Measurements from ENCODE around the gene PCCA. TPM values are rescaled to one million over a fixed set of nuclear protein-coding genes. Genes with fewer than 3 reads are reported as not detected.

The PCCA gene
- polyA plus RNA-seq, 3 donors from 2014 or later, result 7.9 to 14.0 (median 11.4) TPM

DNA sequence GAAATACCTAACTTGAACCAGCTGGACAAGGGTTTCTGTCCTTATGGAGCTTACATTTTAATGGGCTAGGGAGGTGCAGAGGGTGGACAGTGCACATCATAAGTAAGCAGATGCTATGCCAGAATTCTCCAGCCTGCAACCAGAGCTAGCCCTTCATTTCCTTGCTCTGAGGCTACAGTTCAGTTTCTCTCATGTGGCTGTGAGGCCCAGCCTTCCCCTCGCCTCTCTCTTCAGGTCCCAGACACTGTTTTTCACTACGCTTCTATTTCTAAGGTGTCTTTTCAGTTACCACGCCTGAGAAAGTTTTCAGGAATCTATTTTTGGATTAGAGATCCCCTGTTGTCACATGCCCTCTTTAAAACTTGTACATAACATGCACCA is 141.9 kb downstream of the PCCA start:
- DNase-seq, result no peak
- Mint-ChIP-seq H3K9me3 (no peaks in the 10 kb centered on the region), H3K36me3 (peaks cover 0 to 2% (median 0%) of the 10 kb centered on the region in 3 donors), H3K4me1 (peaks cover 3 to 6% of the 10 kb centered on the region in 2 donors), H3K4me3 (no peak overlapping the region), H3K27ac (no peak overlapping the region), H3K27me3 (ENCODE audit: low read depth in 3 of 3) (no peaks in the 10 kb centered on the region)

DNA sequence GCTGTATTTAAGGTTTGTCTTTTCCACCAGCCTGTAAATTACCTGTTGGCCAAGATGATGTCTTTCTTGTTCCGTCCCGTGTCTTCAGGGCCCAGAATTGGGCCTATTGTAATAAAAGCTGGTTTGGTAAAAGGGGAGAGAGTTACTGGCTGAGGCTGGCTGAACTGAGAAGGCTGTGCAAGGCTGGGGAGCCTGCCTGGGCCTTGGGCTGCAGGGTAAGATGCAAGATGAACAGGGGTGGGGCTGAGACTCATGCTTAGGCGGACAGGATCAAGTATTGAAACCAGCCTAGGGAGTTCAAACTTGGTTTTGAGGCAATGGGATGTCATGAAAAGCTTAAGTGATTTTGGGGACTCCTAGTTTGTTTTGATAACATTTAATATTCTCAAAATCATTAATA is 142.3 kb downstream of the PCCA start:
- no peak overlapping the region for H3K4me3 Mint-ChIP-seq
- no peak overlapping the region for H3K27ac Mint-ChIP-seq
- H3K36me3 Mint-ChIP-seq, result peaks cover 0 to 3% (median 0%) of the 10 kb centered on the region in 3 donors
- peaks cover 3 to 6% of the 10 kb centered on the region in 2 donors for H3K4me1 Mint-ChIP-seq
- no peak for DNase-seq
- H3K27me3 Mint-ChIP-seq (ENCODE audit: low read depth in 3 of 3), result no peaks in the 10 kb centered on the region
- no peaks in the 10 kb centered on the region for H3K9me3 Mint-ChIP-seq

DNA sequence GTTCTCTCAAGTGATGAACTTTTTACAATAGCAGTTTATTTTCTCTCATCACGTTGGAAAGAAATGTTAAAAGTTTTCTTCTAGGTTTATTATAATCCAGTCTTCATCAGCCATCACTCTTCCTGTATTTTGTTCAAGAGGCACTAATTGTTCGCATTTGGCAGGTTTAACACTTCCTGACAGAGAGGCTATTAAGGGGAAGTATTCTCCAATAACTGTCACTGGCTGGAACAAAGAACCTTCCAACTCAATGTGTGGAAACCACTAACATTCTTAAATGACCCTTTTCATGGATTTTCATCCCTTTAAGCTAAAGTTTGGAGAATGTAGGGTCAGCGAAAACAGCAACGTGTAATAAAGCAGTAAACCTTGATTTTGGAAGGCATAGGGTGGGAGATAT is 145.1 kb downstream of the PCCA start:
- no peaks in the 10 kb centered on the region for H3K9me3 Mint-ChIP-seq
- DNase-seq, result no peak
- peaks cover 3 to 6% of the 10 kb centered on the region in 2 donors for H3K4me1 Mint-ChIP-seq
- H3K27me3 Mint-ChIP-seq (ENCODE audit: low read depth in 3 of 3), result no peaks in the 10 kb centered on the region
- H3K36me3 Mint-ChIP-seq, result peaks cover 3 to 9% (median 4%) of the 10 kb centered on the region in 3 donors
- no peak overlapping the region for H3K4me3 Mint-ChIP-seq
- no peak overlapping the region for H3K27ac Mint-ChIP-seq

DNA sequence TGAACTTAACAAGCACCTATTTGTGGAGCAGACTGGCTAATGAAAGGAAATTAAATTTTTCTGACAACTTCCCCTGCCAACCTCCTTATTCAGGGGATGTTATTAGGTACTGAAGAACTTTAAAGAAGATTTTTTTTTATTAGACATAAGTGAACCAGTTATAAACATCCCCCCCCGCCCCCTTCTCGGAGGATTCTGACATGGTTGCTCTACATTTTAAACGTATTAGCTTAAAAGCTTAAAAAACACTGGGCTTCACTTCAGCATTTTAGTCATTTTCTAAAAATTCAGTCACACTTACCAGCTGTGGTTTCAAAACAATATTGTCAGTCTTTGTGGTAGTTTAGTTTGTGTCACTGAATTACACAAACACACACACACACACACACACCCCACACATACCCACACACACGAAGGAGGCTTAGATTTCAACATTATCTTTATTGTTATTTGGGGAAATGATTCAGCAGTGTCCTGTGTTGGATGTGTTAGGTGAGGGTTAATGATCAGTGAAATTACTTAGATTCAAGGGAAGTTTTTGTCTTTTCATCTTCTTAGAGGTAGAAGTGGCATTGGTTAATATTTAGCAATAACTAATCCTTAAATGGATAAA is 145.7 kb downstream of the PCCA start:
- no peaks in the 10 kb centered on the region for H3K9me3 Mint-ChIP-seq
- no peak overlapping the region for H3K4me3 Mint-ChIP-seq
- no peak for DNase-seq
- H3K4me1 Mint-ChIP-seq, result peaks cover 3 to 6% of the 10 kb centered on the region in 2 donors
- no peak overlapping the region for H3K27ac Mint-ChIP-seq
- peaks cover 4 to 9% (median 4%) of the 10 kb centered on the region in 3 donors for H3K36me3 Mint-ChIP-seq
- no peaks in the 10 kb centered on the region for H3K27me3 Mint-ChIP-seq (ENCODE audit: low read depth in 3 of 3)

DNA sequence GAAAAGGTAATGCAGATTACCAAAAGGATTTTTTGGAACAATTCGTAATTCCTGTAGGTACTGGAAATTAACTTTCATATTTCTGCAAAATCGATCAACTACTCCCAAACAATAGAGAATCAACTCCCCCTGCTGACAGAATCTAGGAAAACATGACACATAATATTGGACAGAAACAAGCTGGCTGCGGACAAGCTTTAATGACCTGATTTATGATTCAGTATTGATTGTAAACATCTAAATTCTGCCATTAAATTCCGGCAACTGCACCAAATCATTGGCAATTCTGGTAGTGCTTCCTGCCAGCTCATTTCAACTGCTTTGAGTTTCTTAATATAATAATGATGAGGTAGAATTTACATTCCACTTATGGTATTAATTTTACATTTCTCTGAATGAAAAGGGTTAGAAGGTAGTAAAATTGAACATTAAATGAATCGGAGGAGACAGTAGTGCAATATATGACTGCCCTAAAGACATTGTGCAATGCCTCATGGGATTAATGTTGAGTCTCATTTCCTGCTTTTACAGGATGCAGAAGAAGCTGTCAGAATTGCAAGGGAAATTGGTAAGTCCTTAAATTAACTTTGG is 146.5 kb downstream of the PCCA start:
- H3K27ac Mint-ChIP-seq, result no peak overlapping the region
- H3K4me1 Mint-ChIP-seq, result peaks cover 3 to 6% of the 10 kb centered on the region in 2 donors
- H3K4me3 Mint-ChIP-seq, result no peak overlapping the region
- no peaks in the 10 kb centered on the region for H3K27me3 Mint-ChIP-seq (ENCODE audit: low read depth in 3 of 3)
- H3K36me3 Mint-ChIP-seq, result peaks cover 8 to 10% (median 9%) of the 10 kb centered on the region in 3 donors
- peak; percentile 4 to 30 (median 24) for DNase-seq
- no peaks in the 10 kb centered on the region for H3K9me3 Mint-ChIP-seq

DNA sequence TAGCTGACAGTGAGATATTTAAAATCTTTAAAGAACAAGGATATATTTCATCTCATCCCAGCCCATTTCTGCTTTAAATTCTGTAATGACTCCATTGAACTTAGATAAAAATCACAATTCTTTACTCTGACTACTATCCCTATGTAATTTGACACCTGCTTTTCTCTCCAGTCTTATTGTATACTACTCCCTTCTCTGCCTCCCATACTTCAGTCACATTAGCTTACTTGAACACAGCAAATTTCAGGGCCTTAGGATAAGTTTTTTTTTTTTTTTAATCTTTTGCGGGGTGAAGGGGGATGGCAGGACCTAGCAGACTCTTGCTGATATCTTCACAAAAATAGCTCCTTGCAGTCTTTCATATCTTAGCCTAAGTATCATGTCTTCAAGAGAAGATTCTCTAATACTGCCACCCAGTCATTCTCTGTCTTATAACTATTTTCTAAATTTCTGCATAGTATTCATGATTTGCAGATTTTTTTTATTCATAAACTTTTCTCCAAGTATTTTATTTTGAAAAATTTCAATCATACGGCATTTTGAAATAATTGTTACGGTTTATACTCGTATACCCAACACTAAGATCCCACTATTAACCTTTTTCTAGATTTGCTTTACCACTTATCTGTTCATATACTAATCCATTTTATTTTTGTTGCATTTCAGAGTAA is 151.4 kb downstream of the PCCA start:
- Mint-ChIP-seq H3K9me3 (no peaks in the 10 kb centered on the region), H3K27me3 (ENCODE audit: low read depth in 3 of 3) (no peaks in the 10 kb centered on the region), H3K4me3 (no peak overlapping the region), H3K4me1 (peaks cover 3 to 5% of the 10 kb centered on the region in 2 donors), H3K27ac (peak overlapping the region in 1 of 6 donors; percentile 20), H3K36me3 (peaks cover 8 to 12% (median 10%) of the 10 kb centered on the region in 3 donors)
- no peak for DNase-seq

DNA sequence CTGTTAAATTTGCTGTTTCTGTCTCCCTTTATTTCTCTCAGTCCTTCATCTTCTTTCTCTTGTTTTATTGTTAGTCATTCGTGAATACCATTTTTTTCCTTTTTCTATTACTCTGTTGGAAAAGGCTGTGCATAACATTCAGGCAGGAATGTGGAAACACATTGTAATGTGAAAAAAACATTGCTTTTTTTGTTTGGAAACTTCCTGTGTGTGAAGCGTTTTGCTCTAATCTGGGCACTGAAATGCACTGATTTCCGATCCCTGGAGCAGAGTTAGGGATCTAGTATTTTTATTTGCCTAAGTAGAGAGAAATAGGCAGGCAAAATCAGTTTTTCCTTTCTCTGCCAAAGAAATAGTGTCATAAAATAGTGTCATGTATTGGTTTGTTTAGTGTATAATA is 155.5 kb downstream of the PCCA start:
- Mint-ChIP-seq H3K27me3 (ENCODE audit: low read depth in 3 of 3) (no peaks in the 10 kb centered on the region), H3K36me3 (peaks cover 12 to 13% (median 13%) of the 10 kb centered on the region in 3 donors), H3K4me3 (no peak overlapping the region), H3K27ac (no peak overlapping the region), H3K4me1 (no peaks in the 10 kb centered on the region), H3K9me3 (peaks cover 2 to 11% (median 5%) of the 10 kb centered on the region in 6 donors)
- no peak for DNase-seq

DNA sequence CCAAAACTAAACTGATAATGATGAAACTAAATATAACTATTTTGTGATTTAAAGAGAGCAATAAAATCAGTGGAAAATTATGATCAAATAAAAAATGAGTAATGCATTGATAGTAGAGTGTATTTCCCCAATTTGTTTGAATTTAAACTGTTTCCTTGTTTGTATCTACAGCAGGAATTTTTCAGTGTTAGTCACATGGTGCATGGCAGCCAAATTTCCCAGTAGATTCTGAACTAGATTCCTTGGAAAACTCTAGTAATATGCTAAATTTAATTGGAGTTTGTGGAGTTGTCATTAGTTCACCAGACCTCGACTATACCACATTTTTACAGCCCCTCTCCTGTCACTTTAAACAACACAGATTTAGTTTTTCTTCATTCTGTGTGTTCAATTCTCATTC is 156.2 kb downstream of the PCCA start:
- DNase-seq, result no peak
- Mint-ChIP-seq H3K9me3 (peaks cover 2 to 11% (median 5%) of the 10 kb centered on the region in 6 donors), H3K4me3 (no peak overlapping the region), H3K4me1 (no peaks in the 10 kb centered on the region), H3K36me3 (peaks cover 8 to 12% (median 9%) of the 10 kb centered on the region in 3 donors), H3K27ac (no peak overlapping the region), H3K27me3 (ENCODE audit: low read depth in 3 of 3) (no peaks in the 10 kb centered on the region)

DNA sequence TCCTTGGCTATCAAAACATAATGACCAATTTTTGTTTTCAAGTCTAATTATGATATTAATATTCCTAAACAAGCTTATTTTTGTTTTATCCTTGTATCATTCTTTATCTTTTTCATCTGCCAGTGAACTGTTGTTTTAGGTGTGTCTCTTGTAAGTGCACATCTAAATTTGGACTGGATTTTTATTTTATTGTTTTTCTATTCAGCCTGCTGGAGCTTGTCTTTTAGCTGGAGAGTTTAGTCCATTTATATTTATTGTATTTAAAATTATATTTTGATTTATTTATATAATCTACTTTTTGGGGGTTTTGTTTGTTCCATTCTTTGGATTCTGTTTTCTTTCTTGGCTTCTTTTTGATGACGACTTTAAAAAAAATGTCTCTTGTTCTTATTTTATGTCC is 159.0 kb downstream of the PCCA start:
- Mint-ChIP-seq H3K27ac (no peak overlapping the region), H3K27me3 (ENCODE audit: low read depth in 3 of 3) (peaks cover 0 to 1% (median 0%) of the 10 kb centered on the region in 3 donors), H3K9me3 (peaks cover 2 to 11% (median 5%) of the 10 kb centered on the region in 6 donors), H3K4me3 (no peak overlapping the region), H3K4me1 (no peaks in the 10 kb centered on the region), H3K36me3 (peaks cover 6 to 12% (median 9%) of the 10 kb centered on the region in 3 donors)
- no peak for DNase-seq

DNA sequence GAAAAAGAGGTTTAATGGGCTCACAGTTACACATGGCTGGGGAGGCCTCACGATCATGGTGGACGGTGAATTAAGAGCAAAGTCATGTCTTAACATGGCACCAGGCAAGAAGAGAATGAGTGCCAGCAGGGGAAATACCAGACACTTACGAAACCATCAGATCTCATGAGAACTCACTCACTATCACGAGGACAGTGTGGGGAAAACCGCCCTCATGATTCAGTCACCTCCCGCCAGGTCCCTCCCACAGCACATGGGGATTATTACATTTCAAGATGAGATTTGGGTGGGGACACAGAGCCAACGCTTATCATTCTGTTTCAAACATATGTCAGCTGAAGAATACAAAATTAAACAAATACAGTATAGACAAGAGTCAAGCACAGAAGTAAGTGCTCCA is 165.1 kb downstream of the PCCA start:
- Mint-ChIP-seq H3K9me3 (no peaks in the 10 kb centered on the region), H3K27ac (no peak overlapping the region), H3K27me3 (ENCODE audit: low read depth in 3 of 3) (peaks cover 0 to 1% (median 0%) of the 10 kb centered on the region in 3 donors), H3K36me3 (peaks cover 5 to 21% (median 9%) of the 10 kb centered on the region in 3 donors), H3K4me1 (no peaks in the 10 kb centered on the region), H3K4me3 (no peak overlapping the region)
- DNase-seq, result no peak

DNA sequence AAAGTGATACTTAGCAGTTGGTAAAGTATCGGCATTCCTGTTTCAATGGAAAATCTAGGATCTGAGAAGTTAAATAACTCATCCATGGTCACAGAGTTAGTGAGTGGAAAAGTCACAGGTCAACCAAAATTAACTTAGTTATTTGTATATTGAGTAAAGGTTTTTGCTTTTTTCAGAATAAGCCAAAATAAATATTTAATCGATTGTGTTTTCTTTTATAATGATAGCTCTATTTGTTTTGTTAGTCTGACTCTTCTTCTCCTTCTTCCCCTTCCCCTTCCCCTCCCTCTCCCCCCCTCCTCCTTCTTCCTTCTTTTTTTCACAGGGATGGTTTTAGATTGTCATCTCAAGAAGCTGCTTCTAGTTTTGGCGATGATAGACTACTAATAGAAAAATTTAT is 173.5 kb downstream of the PCCA start:
- H3K4me3 Mint-ChIP-seq, result no peak overlapping the region
- peaks cover 3 to 12% (median 10%) of the 10 kb centered on the region in 3 donors for H3K36me3 Mint-ChIP-seq
- H3K27ac Mint-ChIP-seq, result no peak overlapping the region
- peaks cover 3 to 12% of the 10 kb centered on the region in 2 donors for H3K4me1 Mint-ChIP-seq
- no peak for DNase-seq
- H3K9me3 Mint-ChIP-seq, result no peaks in the 10 kb centered on the region
- no peaks in the 10 kb centered on the region for H3K27me3 Mint-ChIP-seq (ENCODE audit: low read depth in 3 of 3)

DNA sequence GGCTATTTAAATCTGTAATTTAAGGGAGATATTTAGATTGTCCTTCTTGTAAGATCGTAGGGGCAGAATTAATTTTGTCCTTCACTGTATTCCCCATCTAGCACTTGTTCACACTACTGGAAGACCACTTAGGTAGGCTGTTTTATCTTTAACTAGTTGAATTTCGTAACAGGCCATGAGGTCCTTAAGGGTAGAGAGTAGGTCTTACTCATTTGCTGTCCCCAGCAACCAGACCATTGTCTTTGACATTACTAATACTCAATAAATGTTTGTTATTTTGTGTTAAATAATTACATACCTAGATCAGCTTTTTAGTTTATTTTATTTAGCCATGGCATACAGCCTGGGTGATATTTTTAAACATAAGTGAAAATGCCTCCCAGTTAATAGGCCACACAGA is 177.1 kb downstream of the PCCA start:
- peaks cover 3 to 12% of the 10 kb centered on the region in 2 donors for H3K4me1 Mint-ChIP-seq
- H3K27me3 Mint-ChIP-seq (ENCODE audit: low read depth in 3 of 3), result no peaks in the 10 kb centered on the region
- no peak overlapping the region for H3K27ac Mint-ChIP-seq
- no peaks in the 10 kb centered on the region for H3K9me3 Mint-ChIP-seq
- H3K4me3 Mint-ChIP-seq, result no peak overlapping the region
- DNase-seq, result no peak
- H3K36me3 Mint-ChIP-seq, result peaks cover 15 to 22% (median 21%) of the 10 kb centered on the region in 3 donors

DNA sequence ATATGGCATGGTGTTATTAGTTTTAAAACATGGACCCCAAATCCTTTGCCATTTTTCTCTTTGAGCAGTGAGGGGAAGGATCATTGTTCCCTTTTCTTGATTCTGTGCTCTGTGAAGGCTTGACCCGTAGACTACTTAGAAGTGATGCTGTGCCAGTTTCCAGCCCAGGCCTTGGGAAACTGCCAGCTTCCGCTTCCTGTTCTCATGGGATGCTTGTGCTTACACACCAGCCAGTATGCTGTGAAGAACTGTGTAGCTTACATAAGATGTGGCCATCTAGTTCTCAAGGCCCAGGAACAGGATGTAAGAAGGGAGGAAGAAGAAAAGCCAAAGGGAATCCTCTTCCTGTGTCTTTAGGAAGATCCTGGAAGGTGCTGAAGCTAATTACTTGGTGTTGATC is 180.9 kb downstream of the PCCA start:
- peaks cover 9 to 25% of the 10 kb centered on the region in 2 donors for H3K4me1 Mint-ChIP-seq

DNA sequence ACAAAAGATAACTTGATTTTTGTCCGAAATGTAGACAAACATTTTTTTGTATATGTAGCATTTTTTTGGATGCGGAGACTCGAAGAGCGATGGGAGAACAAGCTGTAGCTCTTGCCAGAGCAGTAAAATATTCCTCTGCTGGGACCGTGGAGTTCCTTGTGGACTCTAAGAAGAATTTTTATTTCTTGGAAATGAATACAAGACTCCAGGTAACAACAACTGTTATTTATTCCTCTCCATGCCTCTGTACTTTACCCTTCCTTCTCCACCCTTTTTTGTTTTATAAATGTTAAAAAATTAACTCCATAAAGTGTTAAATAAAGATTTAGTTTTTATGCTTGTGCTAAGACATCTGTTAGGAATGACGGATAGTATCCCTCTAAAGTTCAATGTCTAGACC is 184.2 kb downstream of the PCCA start:
- no peak overlapping the region for H3K4me3 Mint-ChIP-seq
- DNase-seq, result no peak
- peaks cover 15 to 55% (median 52%) of the 10 kb centered on the region in 3 donors for H3K36me3 Mint-ChIP-seq
- H3K27me3 Mint-ChIP-seq (ENCODE audit: low read depth in 3 of 3), result no peaks in the 10 kb centered on the region
- no peak overlapping the region for H3K27ac Mint-ChIP-seq
- H3K9me3 Mint-ChIP-seq, result no peaks in the 10 kb centered on the region
- H3K4me1 Mint-ChIP-seq, result peaks cover 14 to 33% of the 10 kb centered on the region in 2 donors

More for the DNA sequence above, 180.9 kb downstream of the PCCA start:
- no peak for DNase-seq
- no peak overlapping the region for H3K4me3 Mint-ChIP-seq
- peaks cover 15 to 42% (median 35%) of the 10 kb centered on the region in 3 donors for H3K36me3 Mint-ChIP-seq
- no peak overlapping the region for H3K27ac Mint-ChIP-seq
- H3K9me3 Mint-ChIP-seq, result no peaks in the 10 kb centered on the region
- no peaks in the 10 kb centered on the region for H3K27me3 Mint-ChIP-seq (ENCODE audit: low read depth in 3 of 3)
